Hematopoietic multipotent progenitor cell treated with erythropoietin and hydrocortisone succinate and interleukin-3 and kit ligand, for 17 days (in vitro differentiated cells): Measurements from ENCODE around the gene ZNF41.
"Not testable (repeated sequence)": the region's sequence is repeated elsewhere in the genome, so short reads cannot be mapped to it uniquely, and the experiment has no call there.

Experiments
- DNase-seq: peaks from one replicate; pipeline ENCODE4 v3.0.0-alpha.2; 2015; ENCODE audit warnings: low spot score

ZNF41 gene

DNA sequence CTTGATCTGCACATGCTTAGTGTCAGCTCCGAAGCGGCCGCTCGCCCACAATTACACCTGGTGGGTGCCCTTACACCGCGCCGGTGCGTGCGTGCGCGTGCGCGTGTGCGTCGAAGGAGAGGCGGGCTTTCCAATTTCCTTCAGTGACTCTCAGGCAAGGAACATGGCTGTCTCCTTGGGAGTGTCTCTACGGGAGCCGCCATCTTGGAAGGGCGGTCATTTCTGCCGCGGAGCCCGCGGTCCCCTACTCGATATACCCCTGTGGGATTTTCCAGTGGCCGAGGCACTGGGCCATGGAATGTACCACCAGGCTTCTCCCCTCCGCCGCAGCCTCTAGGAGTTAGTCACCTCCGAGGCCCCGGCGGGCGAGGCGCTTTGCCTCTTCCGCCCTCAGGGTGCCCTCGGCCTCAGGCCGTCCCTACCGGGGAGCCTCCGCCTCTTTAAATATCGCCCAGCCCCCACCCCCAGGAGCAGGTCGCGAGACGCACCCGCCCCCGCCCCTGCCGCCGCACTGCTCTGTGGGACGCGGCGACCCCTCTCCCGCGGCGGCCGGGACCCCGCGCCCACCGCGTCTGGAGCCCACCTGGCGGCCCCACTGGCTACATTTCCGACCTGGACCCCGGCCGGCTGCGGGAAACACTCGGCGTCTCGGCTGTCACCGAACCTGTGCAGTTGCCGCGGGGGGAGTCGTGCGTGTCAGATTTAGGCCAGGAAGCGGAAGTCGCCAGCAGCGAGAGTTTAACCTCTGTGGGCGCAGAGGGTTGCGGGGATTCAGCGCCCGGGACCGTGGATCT, at the start of gene ZNF41:
Gene ZNF41 (minus strand): TSS at position 711 of the 794 bp plus-strand sequence. CDS start 15,741 bp downstream, outside the sequence.
- peak; percentile 71 for DNase-seq

GRCh38 chrX:47530049-47530448, 47.0 kb upstream of the ZNF41 start:
- no peak for DNase-seq

DNA sequence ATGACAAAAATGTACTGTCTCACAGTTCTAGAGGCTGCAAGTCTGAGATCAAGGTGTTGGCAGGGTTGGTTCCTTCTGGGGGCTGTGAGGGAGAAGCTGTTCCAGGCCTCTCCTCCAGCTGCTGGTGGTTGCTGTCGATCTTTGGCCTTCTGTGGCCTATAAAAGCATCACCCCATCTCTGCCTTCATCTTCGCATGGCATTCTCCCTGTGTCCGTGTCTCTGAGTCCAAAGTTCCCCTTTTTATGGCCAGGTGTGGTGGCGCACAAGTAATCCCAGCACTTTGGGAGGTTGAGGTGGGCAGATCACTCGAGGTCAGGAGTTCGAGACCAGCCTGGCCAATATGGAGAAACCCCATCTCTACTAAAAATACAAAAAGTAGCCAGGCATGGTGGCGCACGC, 46.5 kb upstream of the ZNF41 start:
- no peak for DNase-seq

- DNase-seq, result no peak
Measured at GRCh38 chrX:47523713-47524166, 40.7 kb upstream of the ZNF41 start.

DNA sequence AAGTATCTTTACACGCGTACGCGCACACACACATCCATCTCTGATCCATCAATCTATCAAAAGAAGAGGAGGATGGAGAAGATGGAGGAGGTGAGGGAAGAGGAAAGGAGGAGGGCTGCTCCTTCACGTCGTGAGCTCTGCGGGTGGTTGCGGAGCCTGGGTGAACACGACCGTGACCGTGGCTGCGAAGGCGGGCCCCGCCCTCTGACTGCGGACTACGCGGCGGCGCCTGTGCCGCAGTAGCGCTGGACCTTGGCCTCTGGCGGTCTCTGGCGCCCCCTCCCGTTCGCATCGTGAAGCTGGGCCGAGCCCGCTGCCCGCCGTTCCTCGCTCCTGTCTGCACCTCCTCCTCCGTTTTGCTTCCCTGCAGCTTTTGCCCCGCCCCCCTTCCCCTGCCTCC, 40.3 kb upstream of the ZNF41 start:
- peak; percentile 79 for DNase-seq

- no peak for DNase-seq
Measured at GRCh38 chrX:47518144-47518543, 35.1 kb upstream of the ZNF41 start.

- DNase-seq, result no peak
Measured at GRCh38 chrX:47515941-47516665, 33.1 kb upstream of the ZNF41 start.

DNA sequence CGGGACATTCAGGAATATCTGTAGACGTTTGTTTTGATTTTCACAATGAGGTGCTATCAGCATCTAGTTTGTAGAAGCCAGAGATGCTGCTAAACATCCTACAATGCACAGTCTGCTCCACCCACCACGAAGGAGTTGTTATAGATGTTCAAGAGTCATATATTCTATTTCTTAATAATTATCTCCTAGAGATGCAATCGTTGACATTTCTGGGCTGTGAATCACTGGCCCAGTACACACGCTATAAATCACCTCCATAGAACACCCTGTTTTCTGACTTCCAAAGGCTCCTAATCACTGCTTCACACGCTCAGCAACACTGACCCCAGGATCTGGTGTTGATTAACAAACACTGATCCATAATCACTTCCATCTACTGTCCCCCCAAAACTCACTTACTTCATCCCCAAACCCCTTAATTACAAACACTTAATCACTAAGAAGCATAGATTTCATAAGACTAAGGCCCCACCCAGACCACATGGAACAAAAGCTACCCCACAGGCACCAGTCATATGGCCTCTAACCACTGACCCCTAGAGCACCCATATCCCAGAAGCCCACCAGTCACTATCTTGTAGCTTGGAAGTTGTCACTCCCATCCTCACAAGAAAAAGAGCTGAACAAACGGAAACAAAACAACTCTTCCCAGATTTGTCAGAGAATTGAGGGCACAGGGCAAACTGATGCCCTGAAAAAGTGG, 31.7 kb upstream of the ZNF41 start:
- no peak for DNase-seq

DNA sequence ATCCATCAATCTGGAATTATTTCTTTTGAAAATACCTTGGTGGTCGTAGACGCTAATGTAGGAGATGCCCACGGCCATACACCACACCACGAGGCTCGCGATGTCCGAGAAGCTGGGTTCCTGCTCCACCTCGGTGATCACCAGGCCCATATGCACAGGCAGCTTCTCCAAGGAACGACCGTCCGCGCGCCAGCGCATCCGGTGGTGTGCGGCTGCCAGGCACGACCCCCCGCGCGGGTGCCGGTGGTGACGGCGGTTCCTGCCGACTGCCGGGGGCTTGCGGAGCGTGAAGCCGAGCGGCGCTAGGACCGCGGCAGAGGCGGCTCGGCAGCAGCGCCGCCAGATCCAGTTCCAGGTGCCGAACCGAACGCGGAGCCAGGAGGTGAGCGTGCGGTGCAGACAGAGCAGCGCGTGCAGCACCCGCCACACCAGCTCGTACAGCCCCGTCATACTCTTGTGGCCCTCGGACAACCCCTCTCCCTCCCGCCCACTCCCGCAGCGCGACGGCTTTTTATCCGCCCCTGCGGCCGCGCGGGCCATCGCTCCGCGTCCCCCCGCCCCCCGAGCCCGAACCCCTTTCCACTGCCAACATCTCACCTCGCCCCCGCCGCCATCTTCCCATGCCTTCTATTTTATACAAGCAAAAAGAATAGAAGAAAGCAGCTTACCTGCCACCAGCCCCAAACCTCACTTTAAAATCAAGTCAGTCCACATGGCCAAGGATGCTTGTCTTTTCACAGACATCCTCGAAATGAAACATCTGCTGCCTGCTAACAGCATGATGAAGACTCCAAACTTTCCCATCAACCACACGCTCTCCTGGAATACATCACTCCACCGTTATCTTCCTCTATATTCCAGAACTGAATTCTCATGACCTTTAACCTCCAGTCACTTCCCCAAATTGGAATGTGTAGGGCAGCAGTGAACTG, 30.3 kb upstream of the ZNF41 start:
- DNase-seq, result not testable (repeated sequence)

DNA sequence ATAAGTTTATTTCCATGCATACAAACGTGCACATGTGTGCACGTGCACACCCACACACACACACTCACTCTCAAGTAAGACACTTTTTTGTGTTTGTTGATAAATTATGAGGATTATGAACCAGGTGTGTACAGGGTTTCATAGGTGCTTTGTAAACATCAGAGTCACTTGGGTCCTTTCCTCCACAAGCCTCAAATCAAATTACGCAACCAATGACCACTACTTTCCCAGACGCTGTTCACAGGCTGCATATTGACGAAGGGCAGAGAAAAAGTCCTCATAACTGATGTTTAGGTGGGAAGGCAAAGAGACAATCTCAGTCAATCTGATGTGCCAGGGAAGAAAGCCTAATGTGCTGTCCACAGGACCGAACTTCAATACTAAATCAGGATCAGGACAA, 29.4 kb upstream of the ZNF41 start:
- DNase-seq, result not testable (repeated sequence)

DNA sequence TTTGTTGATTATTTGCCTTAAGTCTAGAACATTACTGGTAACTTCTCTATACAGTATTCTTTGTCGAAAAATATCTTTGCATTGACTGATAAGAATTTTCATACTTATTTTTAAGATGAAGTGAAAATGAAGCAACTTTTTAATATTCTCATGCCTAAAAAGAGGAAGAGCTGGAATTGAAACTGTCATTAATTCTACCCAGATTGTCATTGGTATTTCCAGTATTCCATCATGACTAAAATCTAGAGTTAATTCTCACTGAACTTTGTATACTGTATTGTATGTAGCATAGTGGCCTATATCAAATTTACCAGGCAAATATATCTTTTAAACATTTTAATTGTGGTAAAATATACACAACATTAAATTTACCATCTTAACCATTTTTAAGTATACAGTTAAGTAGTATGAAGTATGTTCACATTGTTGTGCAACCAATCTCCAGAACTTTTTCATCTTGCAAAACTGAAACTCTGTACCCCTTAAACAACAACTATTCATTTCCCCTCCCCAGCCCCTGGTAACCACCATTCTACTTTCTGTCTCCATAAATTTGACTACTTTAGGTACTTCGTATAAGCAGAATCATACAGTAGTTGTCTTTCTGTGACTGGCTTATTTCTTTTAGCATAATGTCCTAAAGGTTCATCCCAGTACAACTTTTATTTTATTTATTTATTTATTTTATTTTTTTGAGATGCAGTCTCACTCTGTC, 24.3 kb upstream of the ZNF41 start:
- no peak for DNase-seq

GRCh38 chrX:47503151-47503550, 20.1 kb upstream of the ZNF41 start:
- DNase-seq, result no peak

GRCh38 chrX:47502316-47503125, 19.5 kb upstream of the ZNF41 start:
- DNase-seq, result no peak

GRCh38 chrX:47501226-47502074, 18.4 kb upstream of the ZNF41 start:
- DNase-seq, result no peak

DNA sequence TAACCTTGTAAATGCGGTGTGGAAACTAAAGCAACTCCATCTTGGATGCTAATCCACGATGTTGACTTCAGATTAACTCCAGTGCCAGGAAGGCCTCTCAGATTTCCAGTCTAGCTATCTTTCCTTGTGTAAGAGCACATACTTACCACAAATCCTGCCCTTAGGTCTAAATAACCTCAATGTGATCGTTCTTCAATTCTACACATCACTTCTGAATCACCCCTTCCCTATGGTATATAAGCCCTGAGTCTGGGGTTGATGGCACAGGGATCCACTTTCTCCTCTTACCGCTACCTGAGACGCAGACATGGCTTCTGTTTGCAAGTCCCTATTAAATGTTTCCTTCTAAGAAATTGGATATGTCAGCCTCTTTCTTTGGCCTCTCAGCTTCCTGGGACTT, 17.5 kb upstream of the ZNF41 start:
- DNase-seq, result no peak

DNA sequence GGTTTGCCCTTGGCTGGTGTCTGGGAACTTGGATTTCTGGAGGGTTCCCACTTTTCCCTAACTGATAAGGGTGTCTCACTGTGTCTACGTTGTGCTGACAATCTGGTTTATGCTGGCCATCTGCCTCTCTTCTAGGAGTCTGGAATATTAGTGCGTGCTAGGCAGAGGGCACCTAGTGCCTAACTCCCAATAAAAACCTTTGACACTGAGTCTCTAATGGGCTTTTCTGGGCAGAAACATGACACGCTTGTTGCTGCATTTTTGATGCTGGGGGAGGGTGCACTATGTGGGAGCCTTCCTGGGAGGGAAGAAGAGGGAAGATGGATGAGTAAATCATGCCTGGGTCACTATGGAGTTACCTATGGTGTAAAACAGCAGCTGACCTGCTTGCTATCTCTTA, 16.3 kb upstream of the ZNF41 start:
- DNase-seq, result no peak

DNA sequence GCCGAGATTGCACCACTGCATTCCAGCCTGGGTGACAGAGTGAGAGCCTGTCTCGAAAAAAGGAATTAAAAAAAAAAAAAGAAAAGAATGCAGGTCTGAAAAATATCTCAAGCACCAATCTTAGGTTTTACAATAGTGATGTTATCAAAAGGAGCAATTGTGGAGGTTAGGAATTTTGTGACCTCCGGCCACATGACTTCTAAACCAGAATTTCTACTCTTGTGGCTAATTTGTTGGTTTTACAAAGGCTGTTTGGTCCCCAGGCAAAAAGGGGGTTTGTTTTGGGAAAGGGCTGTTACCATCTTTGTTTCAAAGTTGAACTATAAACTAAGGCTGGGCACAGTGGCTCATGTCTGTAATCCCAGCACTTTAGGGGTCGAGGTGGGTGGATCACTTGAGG, 15.4 kb upstream of the ZNF41 start:
- DNase-seq, result no peak

- DNase-seq, result no peak
Measured at GRCh38 chrX:47497271-47497888, 14.4 kb upstream of the ZNF41 start.

DNA sequence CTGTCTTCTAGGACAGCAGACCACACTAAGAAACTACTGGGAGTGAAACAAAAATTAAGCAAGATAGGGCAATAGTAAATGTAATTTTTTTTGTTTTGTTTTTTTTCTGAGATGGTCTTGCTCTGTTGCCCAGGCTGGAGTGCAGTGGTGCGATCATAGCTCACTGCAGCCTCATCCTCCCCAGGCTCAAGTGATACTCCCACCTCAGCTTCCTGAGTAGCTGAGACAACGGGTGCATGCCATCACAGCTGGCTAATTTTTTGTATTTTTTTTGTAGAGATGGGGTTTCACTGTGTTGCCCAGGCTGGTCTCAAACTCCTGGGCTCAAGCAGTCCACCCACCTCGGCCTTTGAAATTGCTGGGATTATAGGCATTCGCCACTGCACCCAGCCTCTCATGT, 9.1 kb upstream of the ZNF41 start:
- DNase-seq, result not testable (repeated sequence)
